ENCODE data around the gene DNTT. TPM values are rescaled to one million over a fixed set of nuclear protein-coding genes. Genes with fewer than 3 reads are reported as not detected.
"Not testable (repeated sequence)": the region's sequence is repeated elsewhere in the genome, so short reads cannot be mapped to it uniquely, and the experiment has no call there.

DNTT gene
- polyA plus RNA-seq, 2 of the 4 experiments (the other 2 are of a cell fraction), result not detected

- no peak overlapping the region for H3K4me3 ChIP-seq
- no peaks in the 10 kb centered on the region for H3K4me1 ChIP-seq
- DNase-seq (ENCODE audit: low read depth in 1 of 2, low spot score in 1 of 2) (no peak), FAIRE-seq (no peak), ATAC-seq (no peak)
- TF ChIP-seq EP300 (IDR thresholded peaks at IDR 0.05), result no peak
- TF ChIP-seq ZC3H11A (IDR thresholded peaks at IDR 0.05), result no peak
- no peak for TF ChIP-seq SMC3 (IDR thresholded peaks at IDR 0.05)
- no peak for TF ChIP-seq ZNF302 (CRISPR knock-in tag; IDR thresholded peaks at IDR 0.05)
- no peak for TF ChIP-seq CHD2 (IDR thresholded peaks at IDR 0.05; ENCODE audit: low read length, partially characterized antibody)
- no peak for TF ChIP-seq HOXB13 (CRISPR knock-in tag; IDR thresholded peaks at IDR 0.05; ENCODE audit: low read depth)
- TF ChIP-seq MYC (IDR thresholded peaks at IDR 0.05; ENCODE audit: borderline replicate concordance, low read length), result no peak
- no peak for TF ChIP-seq KDM1A (IDR thresholded peaks at IDR 0.05; ENCODE audit: low read depth)
- no peak for TF ChIP-seq ZSCAN20 (CRISPR knock-in tag; IDR thresholded peaks at IDR 0.05)
- TF ChIP-seq RNF2 (IDR thresholded peaks at IDR 0.05; ENCODE audit: borderline replicate concordance, low read depth), result no peak
- TF ChIP-seq KDM5A (IDR thresholded peaks at IDR 0.05), result no peak
- no peak for TF ChIP-seq BHLHE40 (IDR thresholded peaks at IDR 0.05; ENCODE audit: low read depth, low read length)
- TF ChIP-seq SREBF2 (IDR thresholded peaks at IDR 0.05), result no peak
- 3% methylated on average over 1 of the region's 1 CpG for WGBS (ENCODE audit: missing lambda C conversion rate)
- ChIA-PET POLR2A (no interaction called here), CTCF (interaction anchor here (1.3 to 1.9 kb wide), 5 partner anchors 8 to 284 kb away, joined by 4 to 8 read pairs (median 5); no protein-coding TSS in a partner anchor)
- no peak overlapping the region for H3K27ac ChIP-seq
- no peaks in the 10 kb centered on the region for H3K9me3 ChIP-seq
- H3K4me2 ChIP-seq, result no peak overlapping the region
Observed at GRCh38 chr10:96301616-96302015, 2.6 kb upstream of the DNTT start.

- DNase-seq (ENCODE audit: low read depth in 1 of 2, low spot score in 1 of 2) (no peak), FAIRE-seq (no peak), ATAC-seq (no peak)
- no peak overlapping the region for H3K4me2 ChIP-seq
- no peak overlapping the region for H3K4me3 ChIP-seq
- WGBS (ENCODE audit: missing lambda C conversion rate), result 25% methylated on average over 3 of the region's 3 CpGs
- CTCF ChIA-PET, result interaction anchor here (0.5 to 2.1 kb wide), 4 partner anchors 11 to 343 kb away, joined by 3 to 5 read pairs (median 3); no protein-coding TSS in a partner anchor
- H3K9me3 ChIP-seq, result no peaks in the 10 kb centered on the region
- no peaks in the 10 kb centered on the region for H3K4me1 ChIP-seq
- no peak for TF ChIP-seq CBX8 (IDR thresholded peaks at IDR 0.05)
- TF ChIP-seq KDM5A (IDR thresholded peaks at IDR 0.05), result no peak
- no peak for TF ChIP-seq NPAS2 (CRISPR knock-in tag; IDR thresholded peaks at IDR 0.05; ENCODE audit: borderline replicate concordance)
- TF ChIP-seq HOXA7 (CRISPR knock-in tag; IDR thresholded peaks at IDR 0.05), result no peak
- TF ChIP-seq SMC3 (IDR thresholded peaks at IDR 0.05), result no peak
- TF ChIP-seq NR3C1 (IDR thresholded peaks at IDR 0.05), result no peak
- no peak for TF ChIP-seq HES2 (IDR thresholded peaks at IDR 0.05)
- TF ChIP-seq HDAC2 (IDR thresholded peaks at IDR 0.05), result no peak
- TF ChIP-seq EHF (CRISPR knock-in tag; IDR thresholded peaks at IDR 0.05), result no peak
- no peak for TF ChIP-seq MAZ (IDR thresholded peaks at IDR 0.05; ENCODE audit: borderline replicate concordance, low read depth, low read length)
- no peak for TF ChIP-seq ESRRA (IDR thresholded peaks at IDR 0.05; ENCODE audit: borderline replicate concordance, low read length)
- TF ChIP-seq NFE2L2 (conservative IDR thresholded peaks at IDR 0.05; ENCODE audit: low read length), result no peak
- no peak for TF ChIP-seq TFCP2L1 (CRISPR knock-in tag; IDR thresholded peaks at IDR 0.05)
- no peak for TF ChIP-seq FOXS1 (CRISPR knock-in tag; IDR thresholded peaks at IDR 0.05)
- TF ChIP-seq ZC3H11A (IDR thresholded peaks at IDR 0.05), result no peak
- TF ChIP-seq ZSCAN20 (CRISPR knock-in tag; IDR thresholded peaks at IDR 0.05), result no peak
- no peak overlapping the region for H3K27ac ChIP-seq
- POLR2A ChIA-PET, result no interaction called here
Observed at GRCh38 chr10:96305019-96305418, 785 bp downstream of the DNTT start.

GRCh38 chr10:96306516-96306915, 2.3 kb downstream of the DNTT start:
- ATAC-seq (no peak), DNase-seq (ENCODE audit: low read depth in 1 of 2, low spot score in 1 of 2) (no peak), FAIRE-seq (no peak)
- POLR2A ChIA-PET, result no interaction called here
- no peaks in the 10 kb centered on the region for H3K9me3 ChIP-seq
- CTCF ChIA-PET, result interaction anchor here (1.3 to 2.1 kb wide), 2 partner anchors 13 to 16 kb away, joined by 3 to 5 read pairs; no protein-coding TSS in a partner anchor
- no peak overlapping the region for H3K27ac ChIP-seq
- no peaks in the 10 kb centered on the region for H3K4me1 ChIP-seq
- TF ChIP-seq ZC3H11A (IDR thresholded peaks at IDR 0.05), result no peak
- no peak for TF ChIP-seq RARB (CRISPR knock-in tag; IDR thresholded peaks at IDR 0.05)
- TF ChIP-seq HES2 (IDR thresholded peaks at IDR 0.05), result no peak
- no peak for TF ChIP-seq RCOR1 (IDR thresholded peaks at IDR 0.05; ENCODE audit: low read depth, low read length)
- no peak for TF ChIP-seq SMC3 (IDR thresholded peaks at IDR 0.05)
- TF ChIP-seq MAZ (IDR thresholded peaks at IDR 0.05; ENCODE audit: borderline replicate concordance, low read depth, low read length), result no peak
- no peak for TF ChIP-seq NFE2L2 (conservative IDR thresholded peaks at IDR 0.05; ENCODE audit: low read length)
- 53% methylated on average over 8 of the region's 8 CpGs for WGBS (ENCODE audit: missing lambda C conversion rate)
- H3K4me2 ChIP-seq, result no peak overlapping the region
- H3K4me3 ChIP-seq, result no peak overlapping the region

- DNase-seq (ENCODE audit: low read depth in 1 of 2, low spot score in 1 of 2); H3K4me1 ChIP-seq; ATAC-seq; H3K9me3 ChIP-seq; H3K27ac ChIP-seq; POLR2A ChIA-PET; H3K4me2 ChIP-seq; H3K4me3 ChIP-seq; FAIRE-seq: not testable (repeated sequence)
- CTCF ChIA-PET, result interaction anchor here (1.0 to 1.3 kb wide), 4 partner anchors 12 to 79 kb away, joined by 3 to 4 read pairs (median 4); no protein-coding TSS in a partner anchor
- 24% methylated on average over 4 of the region's 4 CpGs for WGBS (ENCODE audit: missing lambda C conversion rate)
Observed at GRCh38 chr10:96308854-96309253, 4.6 kb downstream of the DNTT start.

Measured in A549 (cell line).